K562 (cell line): ENCODE results near the gene OTOGL. TPM values are rescaled to one million over a fixed set of nuclear protein-coding genes. Genes with fewer than 3 reads are reported as not detected.

Experiments
- ATAC-seq: fragments of 200-7000 bp; cut with Tn5 transposase; 3 replicates; pipeline ENCODE4 v1.9.1; 2020; ENCODE audit warnings: moderate library complexity
- BruUV-seq: library from RNA; stranded (reverse); fragments of 400-500 nt; replicated peaks from 2 replicates; lab custom pipeline; 2021; lab: Mats Ljungman, UMichigan
- CTCF ChIA-PET: fragments of 300-600 bp; formaldehyde crosslinking; extraction: SDS; loops from one replicate; lab custom pipeline; 2021; ENCODE audit warnings: low intra/inter-chr PET ratio; lab: Yijun Ruan, JAX
- POLR2A ChIA-PET: fragments of 300-600, 350-650 bp; sonication (Branson Sonifier 250); formaldehyde crosslinking; extraction: SDS; loops from one replicate; lab custom pipeline; 2021; ENCODE audit warnings: antibody characterized with exemption, inconsistent platforms; lab: Yijun Ruan, JAX
- DNase-seq, 4 experiments: peaks; one replicate each; pipeline versions ENCODE4 v3.0.0 to v3.0.0-alpha.2; 2011 to 2018; ENCODE audit warnings: low spot score in 3 of 4, mixed read lengths in 3 of 4; ENCODE audit errors: extremely low read depth in 1 of 4
- FAIRE-seq: peaks from 2 replicates; lab custom pipeline; 2011; peaks lifted over from hg19 to GRCh38; lab: Jason Lieb, UNC
- H2AFZ ChIP-seq: 2 replicates; pipeline ENCODE4 v1.6.0; 2011; ENCODE audit warnings: low read depth, low read length, control low read depth, inconsistent platforms
- H3K27ac ChIP-seq: fragments of 200-600 bp; 3 replicates; pipeline ENCODE4 v1.8.0; 2011; ENCODE audit warnings: low read depth, mild to moderate bottlenecking, control low read depth, inconsistent platforms, low read length, moderate library complexity, mixed read lengths; ENCODE audit errors: extremely low read depth
- H3K27me3 ChIP-seq, 2 experiments: fragments of 300-600 bp in 1 of 2; 2 replicates in 1 of 2; 3 replicates in 1 of 2; pipeline versions ENCODE4 v1.6.0 to v1.8.0; 2011; ENCODE audit warnings: inconsistent platforms in 2 of 2, low read length in 2 of 2, mild to moderate bottlenecking in 1 of 2, mixed read lengths in 1 of 2, moderate library complexity in 1 of 2; ENCODE audit not compliant: control insufficient read depth in 2 of 2, insufficient read depth in 2 of 2
- H3K36me3 ChIP-seq: fragments of 300-600 bp; 3 replicates; pipeline ENCODE4 v1.8.0; 2011; ENCODE audit warnings: mild to moderate bottlenecking, low read length, inconsistent platforms; ENCODE audit not compliant: control insufficient read depth, insufficient read depth
- H3K4me1 ChIP-seq, 2 experiments: fragments of 200-600 bp in 1 of 2; replicated peaks in 1 of 2; 2 replicates in 1 of 2; 3 replicates in 1 of 2; pipeline versions ENCODE4 v1.5.1 to v1.8.0; 2011; ENCODE audit warnings: inconsistent platforms in 2 of 2, low read length in 2 of 2, mild to moderate bottlenecking in 1 of 2, mixed read lengths in 1 of 2, moderate library complexity in 1 of 2; ENCODE audit not compliant: control insufficient read depth in 2 of 2, insufficient read depth in 2 of 2
- H3K4me2 ChIP-seq: 2 replicates; pipeline ENCODE4 v1.6.1; 2011; ENCODE audit warnings: low read length, control low read depth, inconsistent platforms, mixed read lengths; ENCODE audit not compliant: insufficient read depth
- H3K4me3 ChIP-seq: fragments of 200-600 bp; sonication (generic), shearing (Covaris generic); 2 replicates; pipeline ENCODE4 v1.5.1; 2016; ENCODE audit warnings: control low read depth, inconsistent platforms
- H3K79me2 ChIP-seq: fragments of 200-600 bp; 3 replicates; pipeline ENCODE4 v1.8.0; 2011; ENCODE audit warnings: low read length, inconsistent platforms; ENCODE audit not compliant: control insufficient read depth, insufficient read depth
- H3K9ac ChIP-seq, 2 experiments: 2 replicates each; pipeline versions ENCODE4 v1.6.0 to v1.6.1; 2011; ENCODE audit warnings: low read depth in 2 of 2, low read length in 2 of 2, control low read depth in 1 of 2, inconsistent platforms in 1 of 2, mild to moderate bottlenecking in 1 of 2, mixed read lengths in 1 of 2; ENCODE audit not compliant: insufficient read depth in 1 of 2
- H3K9me1 ChIP-seq: one replicate; pipeline ENCODE4 v1.6.0; 2011; ENCODE audit warnings: inconsistent platforms, mild to moderate bottlenecking, low read length, moderate library complexity; ENCODE audit not compliant: control insufficient read depth, insufficient read depth
- H3K9me3 ChIP-seq: replicated peaks from 2 replicates; pipeline ENCODE4 v1.5.1; 2011; ENCODE audit warnings: low read depth, low read length, inconsistent platforms; ENCODE audit not compliant: control insufficient read depth, insufficient read depth
- H4K20me1 ChIP-seq: replicated peaks from 2 replicates; pipeline ENCODE4 v1.6.1; 2011; ENCODE audit warnings: low read length, inconsistent platforms, mixed read lengths; ENCODE audit not compliant: control insufficient read depth, insufficient read depth
- DNMT1 ChIP-seq: fragments of 450-650 bp; IDR thresholded peaks from 2 replicates; pipeline ENCODE4 v1.6.1; 2016; ENCODE audit warnings: antibody characterized with exemption, mild to moderate bottlenecking
- ETS2 ChIP-seq: IDR thresholded peaks from 2 replicates; pipeline ENCODE4 v1.6.1; 2016; ENCODE audit warnings: borderline replicate concordance, missing genetic modification characterization, mild to moderate bottlenecking, moderate library complexity, missing compliant biosample characterization; ENCODE audit not compliant: poor library complexity, severe bottlenecking
- GTF2E2 ChIP-seq: fragments of 200-800 bp; sonication (Bioruptor generic); IDR thresholded peaks from 2 replicates; pipeline ENCODE4 v1.6.1; 2016; ENCODE audit warnings: missing genetic modification characterization, missing compliant biosample characterization
- HDAC6 ChIP-seq: IDR thresholded peaks from 2 replicates; pipeline ENCODE4 v1.6.1; 2012; ENCODE audit warnings: low read depth, mild to moderate bottlenecking, control low read depth, inconsistent platforms, low read length, moderate library complexity
- LARP7 ChIP-seq: fragments of 450-650 bp; IDR thresholded peaks from 2 replicates; pipeline ENCODE4 v1.6.1; 2016
- PML ChIP-seq: IDR thresholded peaks from 2 replicates; pipeline ENCODE4 v1.6.1; 2012; ENCODE audit warnings: low read length, inconsistent platforms
- SP1 ChIP-seq: sonication (generic); formaldehyde crosslinking; IDR thresholded peaks from 2 replicates; pipeline ENCODE4 v1.8.1; 2022; ENCODE audit warnings: mild to moderate bottlenecking, missing genetic modification reagents
- ZNF717 ChIP-seq: fragments of 250-450 bp; sonication (Bioruptor Pico); IDR thresholded peaks from 2 replicates; pipeline ENCODE4 v1.5.0; 2021
- WGBS: fragments of 100-300 bp; shearing (Covaris generic); methylation state at CpG from one replicate; pipeline ENCODE4 v1.1.6; 2016; ENCODE audit warnings: low coverage, mixed read lengths; ENCODE audit not compliant: insufficient coverage; ENCODE audit errors: missing lambda C conversion rate; 5-methylcytosine and 5-hydroxymethylcytosine counted together
- in situ Hi-C: fragments of 300-500 bp; cut with MboI; formaldehyde crosslinking; loops from 4 replicates; pipeline ENCODE4 v1.15.0; 2018; ENCODE audit warnings: inconsistent platforms, mixed read lengths
- intact Hi-C: fragments of 100-400 bp; cut with micrococcal nuclease; formaldehyde crosslinking; loops from 2 replicates; pipeline ENCODE4 v1.14.2; 2022
- polyA plus RNA-seq, 8 experiments: library from polyadenylated mRNA; depleted of rRNA in 4 of 8; stranded (reverse) in 5 of 8; unstranded in 3 of 8; fragments of >200 nt; fragmentation: Nextera tagmentation in 2 of 8; fragmentation: Illumina TruSeq in 1 of 8; extraction: Ambion mirVana in 2 of 8; extraction: Trizol in 1 of 8; gene quantifications; 2 replicates each; pipeline versions ENCODE4 v1.2.1 to v1.2.3, GENCODE V29; 2011 to 2014; ENCODE audit warnings: inconsistent platforms in 1 of 8, missing spikeins in 1 of 8
- total RNA-seq, 7 experiments: library from RNA; depleted of rRNA in 6 of 7; stranded (reverse); fragments of >200 nt in 6 of 7; fragmentation: Illumina TruSeq in 2 of 7; extraction: Trizol in 2 of 7; gene quantifications; 2 replicates each; pipeline versions ENCODE4 v1.2.1 to v1.2.3, GENCODE V29; 2011 to 2021; ENCODE audit warnings: low replicate concordance in 1 of 7
- TF ChIP-seq, protein P1 (sequence below): fragments of 250-450 bp; sonication (Bioruptor Pico); IDR thresholded peaks from 2 replicates; pipeline ENCODE4 v1.4.0; 2020

The OTOGL gene
- total and polyA plus RNA-seq, 9 of the 15 experiments (the other 6 are each of a cell fraction or from before 2014, with no cell fraction given) = 0.02 to 0.03 TPM; not detected in 7

DNA sequence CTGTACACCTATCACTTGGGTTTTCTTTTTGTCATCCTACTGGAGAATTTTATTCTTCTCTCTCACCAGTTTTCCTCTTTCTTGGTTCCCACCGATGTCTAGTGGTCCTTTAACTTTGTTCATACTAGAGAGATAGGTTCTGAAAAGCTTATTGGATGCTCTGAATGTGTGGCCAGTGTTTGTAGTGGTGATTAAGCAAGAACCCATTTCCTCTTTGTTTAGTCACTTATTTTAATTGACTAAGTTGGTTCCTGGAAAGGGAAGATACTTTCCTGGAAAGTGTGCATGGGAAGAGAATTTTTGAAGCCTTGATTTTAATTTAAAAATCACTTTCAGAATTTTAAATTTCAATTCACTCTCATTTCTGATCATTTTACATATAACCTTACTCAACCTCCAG lies 127.2 kb downstream of the OTOGL start:
- H3K4me1 ChIP-seq = no peaks in the 10 kb centered on the region
- CTCF ChIA-PET = no interaction called here
- no peak for ATAC-seq
- H3K4me2 ChIP-seq = no peak overlapping the region
- H3K27me3 ChIP-seq = no peaks in the 10 kb centered on the region
- no peaks in the 10 kb centered on the region for H3K36me3 ChIP-seq
- POLR2A ChIA-PET = no interaction called here
- TF ChIP-seq ETS2 (tag) = no peak
- no peak for TF ChIP-seq GTF2E2
- TF ChIP-seq, protein P1, sequence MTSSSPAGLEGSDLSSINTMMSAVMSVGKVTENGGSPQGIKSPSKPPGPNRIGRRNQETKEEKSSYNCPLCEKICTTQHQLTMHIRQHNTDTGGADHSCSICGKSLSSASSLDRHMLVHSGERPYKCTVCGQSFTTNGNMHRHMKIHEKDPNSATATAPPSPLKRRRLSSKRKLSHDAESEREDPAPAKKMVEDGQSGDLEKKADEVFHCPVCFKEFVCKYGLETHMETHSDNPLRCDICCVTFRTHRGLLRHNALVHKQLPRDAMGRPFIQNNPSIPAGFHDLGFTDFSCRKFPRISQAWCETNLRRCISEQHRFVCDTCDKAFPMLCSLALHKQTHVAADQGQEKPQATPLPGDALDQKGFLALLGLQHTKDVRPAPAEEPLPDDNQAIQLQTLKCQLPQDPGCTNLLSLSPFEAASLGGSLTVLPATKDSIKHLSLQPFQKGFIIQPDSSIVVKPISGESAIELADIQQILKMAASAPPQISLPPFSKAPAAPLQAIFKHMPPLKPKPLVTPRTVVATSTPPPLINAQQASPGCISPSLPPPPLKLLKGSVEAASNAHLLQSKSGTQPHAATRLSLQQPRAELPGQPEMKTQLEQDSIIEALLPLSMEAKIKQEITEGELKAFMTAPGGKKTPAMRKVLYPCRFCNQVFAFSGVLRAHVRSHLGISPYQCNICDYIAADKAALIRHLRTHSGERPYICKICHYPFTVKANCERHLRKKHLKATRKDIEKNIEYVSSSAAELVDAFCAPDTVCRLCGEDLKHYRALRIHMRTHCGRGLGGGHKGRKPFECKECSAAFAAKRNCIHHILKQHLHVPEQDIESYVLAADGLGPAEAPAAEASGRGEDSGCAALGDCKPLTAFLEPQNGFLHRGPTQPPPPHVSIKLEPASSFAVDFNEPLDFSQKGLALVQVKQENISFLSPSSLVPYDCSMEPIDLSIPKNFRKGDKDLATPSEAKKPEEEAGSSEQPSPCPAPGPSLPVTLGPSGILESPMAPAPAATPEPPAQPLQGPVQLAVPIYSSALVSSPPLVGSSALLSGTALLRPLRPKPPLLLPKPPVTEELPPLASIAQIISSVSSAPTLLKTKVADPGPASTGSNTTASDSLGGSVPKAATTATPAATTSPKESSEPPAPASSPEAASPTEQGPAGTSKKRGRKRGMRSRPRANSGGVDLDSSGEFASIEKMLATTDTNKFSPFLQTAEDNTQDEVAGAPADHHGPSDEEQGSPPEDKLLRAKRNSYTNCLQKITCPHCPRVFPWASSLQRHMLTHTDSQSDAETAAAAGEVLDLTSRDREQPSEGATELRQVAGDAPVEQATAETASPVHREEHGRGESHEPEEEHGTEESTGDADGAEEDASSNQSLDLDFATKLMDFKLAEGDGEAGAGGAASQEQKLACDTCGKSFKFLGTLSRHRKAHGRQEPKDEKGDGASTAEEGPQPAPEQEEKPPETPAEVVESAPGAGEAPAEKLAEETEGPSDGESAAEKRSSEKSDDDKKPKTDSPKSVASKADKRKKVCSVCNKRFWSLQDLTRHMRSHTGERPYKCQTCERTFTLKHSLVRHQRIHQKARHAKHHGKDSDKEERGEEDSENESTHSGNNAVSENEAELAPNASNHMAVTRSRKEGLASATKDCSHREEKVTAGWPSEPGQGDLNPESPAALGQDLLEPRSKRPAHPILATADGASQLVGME (CRISPR knock-in tag) = no peak
- no peak for TF ChIP-seq LARP7
- no peak for TF ChIP-seq DNMT1
- no peak for TF ChIP-seq HDAC6
- no peak for TF ChIP-seq PML
- no peak for TF ChIP-seq ZNF717 (CRISPR knock-in tag)
- no peak for TF ChIP-seq SP1 (CRISPR knock-in tag)
- no peaks in the 10 kb centered on the region for H3K79me2 ChIP-seq
- WGBS = 6% methylated on average over 1 of the region's 1 CpG
- intact Hi-C loops (no loop called here), in situ Hi-C loops (no loop called here)
- no peaks in the 10 kb centered on the region for H3K9me1 ChIP-seq
- H3K27ac ChIP-seq = no peak overlapping the region
- no peak for FAIRE-seq
- DNase-seq = no peak
- H3K9ac ChIP-seq = no peak overlapping the region
- H2AFZ ChIP-seq = no peak overlapping the region
- no peak overlapping the region for H3K4me3 ChIP-seq
- no peaks in the 10 kb centered on the region for H4K20me1 ChIP-seq
- no peaks in the 10 kb centered on the region for H3K9me3 ChIP-seq
- no TSS peak for BruUV-seq
